ENCODE results near the gene SV2C. TPM values are rescaled to one million over a fixed set of nuclear protein-coding genes. Genes with fewer than 3 reads are reported as not detected.

The SV2C gene
- total RNA-seq, 1 donor from 2014 or later = not detected

GRCh38 chr5:76152700-76153099 lies 69.5 kb downstream of the SV2C start:
- H3K36me3 Mint-ChIP-seq (ENCODE audit: low read depth) = no peaks in the 10 kb centered on the region
- TF ChIP-seq CTCF (IDR thresholded peaks at IDR 0.05) = no peak
- no peaks in the 10 kb centered on the region for H3K4me1 Mint-ChIP-seq
- intact Hi-C loops (cut with micrococcal nuclease) = no loop called here
- ChIA-PET POLR2A (no interaction called here), CTCF (no interaction called here)
- H3K27me3 Mint-ChIP-seq = peaks cover 19% of the 10 kb centered on the region
- no peaks in the 10 kb centered on the region for H3K9me3 Mint-ChIP-seq
- ATAC-seq (ENCODE audit: low read depth) = no peak
- H3K4me3 Mint-ChIP-seq = no peak overlapping the region
- no peak for DNase-seq
- H3K27ac Mint-ChIP-seq = no peak overlapping the region

GRCh38 chr5:76153271-76153670 lies 70.1 kb downstream of the SV2C start:
- TF ChIP-seq CTCF (IDR thresholded peaks at IDR 0.05) = no peak
- intact Hi-C loops (cut with micrococcal nuclease) = no loop called here
- CTCF ChIA-PET = no interaction called here
- H3K27ac Mint-ChIP-seq = no peak overlapping the region
- H3K4me3 Mint-ChIP-seq = no peak overlapping the region
- ATAC-seq (ENCODE audit: low read depth) = no peak
- no peaks in the 10 kb centered on the region for H3K36me3 Mint-ChIP-seq (ENCODE audit: low read depth)
- H3K27me3 Mint-ChIP-seq = peaks cover 19% of the 10 kb centered on the region
- no peak for DNase-seq
- H3K4me1 Mint-ChIP-seq = no peaks in the 10 kb centered on the region
- H3K9me3 Mint-ChIP-seq = no peaks in the 10 kb centered on the region
- POLR2A ChIA-PET = no interaction called here

GRCh38 chr5:76154009-76154690 lies 71.0 kb downstream of the SV2C start:
- peaks cover 22% of the 10 kb centered on the region for H3K27me3 Mint-ChIP-seq
- no peak for TF ChIP-seq CTCF (IDR thresholded peaks at IDR 0.05)

DNA sequence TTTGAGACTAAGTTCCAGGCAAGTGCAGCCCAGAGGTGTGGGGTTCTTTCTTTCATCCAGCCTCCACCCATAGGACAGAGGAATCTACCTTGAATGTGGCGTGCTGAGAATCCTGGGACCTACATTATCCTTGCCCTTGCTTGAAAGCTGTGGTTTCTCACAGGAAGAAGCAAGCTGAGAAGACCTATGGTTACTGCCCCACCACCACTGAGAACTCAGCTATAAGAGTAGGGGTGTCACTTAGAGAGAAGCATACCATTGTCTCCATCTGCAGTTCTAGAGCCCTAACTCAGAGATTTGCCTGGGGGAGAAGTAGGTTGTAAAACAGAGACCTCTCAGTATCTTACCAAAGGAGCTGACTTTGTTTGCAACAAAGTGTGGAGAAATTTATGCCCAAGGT lies 72.4 kb downstream of the SV2C start:
- Mint-ChIP-seq H3K27me3 (peaks cover 20% of the 10 kb centered on the region), H3K4me1 (no peaks in the 10 kb centered on the region), H3K9me3 (no peaks in the 10 kb centered on the region), H3K4me3 (no peak overlapping the region), H3K27ac (no peak overlapping the region), H3K36me3 (ENCODE audit: low read depth) (no peaks in the 10 kb centered on the region)
- DNase-seq (no peak), ATAC-seq (ENCODE audit: low read depth) (no peak)
- CTCF ChIA-PET = no interaction called here
- intact Hi-C loops (cut with micrococcal nuclease) = no loop called here
- no peak for TF ChIP-seq CTCF (IDR thresholded peaks at IDR 0.05)
- POLR2A ChIA-PET = no interaction called here

More at GRCh38 chr5:76154009-76154690, 71.0 kb downstream of the SV2C start:
- no peaks in the 10 kb centered on the region for H3K9me3 Mint-ChIP-seq
- no peaks in the 10 kb centered on the region for H3K36me3 Mint-ChIP-seq (ENCODE audit: low read depth)
- no peak overlapping the region for H3K27ac Mint-ChIP-seq
- ChIA-PET POLR2A (no interaction called here), CTCF (interaction anchor here (0.6 kb wide), 1 partner anchor 429 kb away, joined by 3 read pairs; no protein-coding TSS in a partner anchor)
- no peaks in the 10 kb centered on the region for H3K4me1 Mint-ChIP-seq
- ATAC-seq (ENCODE audit: low read depth) (no peak), DNase-seq (no peak)
- H3K4me3 Mint-ChIP-seq = no peak overlapping the region
- intact Hi-C loops (cut with micrococcal nuclease) = no loop called here

- ATAC-seq (ENCODE audit: low read depth) = no peak
- Mint-ChIP-seq H3K4me3 (no peak overlapping the region), H3K27me3 (peaks cover 11% of the 10 kb centered on the region), H3K9me3 (peaks cover 3% of the 10 kb centered on the region), H3K36me3 (ENCODE audit: low read depth) (no peaks in the 10 kb centered on the region), H3K27ac (no peak overlapping the region), H3K4me1 (no peaks in the 10 kb centered on the region)
- ChIA-PET CTCF (no interaction called here), POLR2A (no interaction called here)
- intact Hi-C loops (cut with micrococcal nuclease) = no loop called here
- DNase-seq = no peak
- no peak for TF ChIP-seq CTCF (IDR thresholded peaks at IDR 0.05)
Measured at GRCh38 chr5:76162335-76162734, 79.2 kb downstream of the SV2C start.

Measured in activated B cell treated with CpG ODN at 0.5 μM for 24 hours (primary cell).